T1000 (cell line): ENCODE data around the gene ELOVL1.
"Not testable (repeated sequence)": the region's sequence is repeated elsewhere in the genome, so short reads cannot be mapped to it uniquely, and the experiment has no call there.

ENCODE experiments used
- DNase-seq: peaks from one replicate; lab custom pipeline; 2025; ENCODE audit warnings: mixed read lengths; lab: John Stamatoyannopoulos, UW

The ELOVL1 gene

DNA sequence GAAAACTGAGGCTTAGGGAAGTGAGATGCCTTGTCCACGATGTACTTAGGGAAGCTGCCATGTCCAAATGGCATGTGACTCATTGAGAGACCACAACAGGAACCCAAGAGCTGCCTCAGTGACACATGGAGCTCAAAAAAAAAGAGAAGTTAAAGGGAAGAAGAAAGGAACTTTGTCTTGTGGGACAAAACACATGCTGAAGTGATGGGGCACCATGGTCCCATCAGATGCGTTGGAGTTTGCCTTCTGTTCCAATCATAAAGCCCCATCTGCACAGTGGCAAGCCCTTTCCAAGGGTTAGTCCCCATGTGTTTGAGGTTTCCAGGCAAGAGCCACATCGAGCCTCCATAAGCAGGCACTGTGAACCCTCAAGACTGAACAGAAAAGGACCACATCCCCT is 13.8 kb upstream of the ELOVL1 start:
- DNase-seq, result no peak

DNA sequence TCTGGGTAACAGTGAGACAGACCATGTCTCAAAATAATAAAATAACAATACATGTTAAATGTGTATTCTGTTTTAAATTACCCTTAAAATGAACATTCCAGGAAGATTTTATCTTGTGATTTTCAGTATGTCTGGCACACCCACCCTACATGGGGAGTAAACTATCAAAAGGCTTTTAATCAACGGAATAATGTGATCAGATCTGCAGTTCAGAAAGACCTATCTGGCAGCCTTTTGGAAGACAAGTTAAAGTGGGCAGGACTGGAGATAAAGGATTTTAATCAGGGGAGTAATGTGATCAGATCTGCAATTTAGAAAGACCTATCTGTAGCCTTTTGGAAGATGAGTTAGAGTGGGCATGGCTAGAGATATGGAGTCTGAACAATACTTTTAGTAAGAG is 11.7 kb upstream of the ELOVL1 start:
- DNase-seq, result no peak

DNA sequence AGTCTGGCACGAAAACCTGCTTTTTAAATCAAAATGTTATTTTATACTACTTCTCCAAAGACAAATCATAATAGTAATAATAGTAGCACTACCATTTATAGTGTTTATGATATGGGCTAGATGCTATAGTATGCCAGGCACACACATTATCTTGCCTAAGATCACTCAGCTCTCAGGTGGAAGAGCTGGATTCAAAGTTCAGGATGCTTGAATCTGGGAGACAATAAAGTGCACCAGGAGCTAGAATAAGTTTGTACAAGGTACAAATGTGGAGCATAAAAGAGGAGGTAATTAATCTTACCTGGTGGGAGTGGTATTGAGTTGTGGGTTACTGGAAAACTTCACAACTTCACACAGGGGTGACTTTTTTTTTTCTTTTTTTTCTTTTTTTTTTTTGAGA is 10.0 kb upstream of the ELOVL1 start:
- DNase-seq, result no peak

DNA sequence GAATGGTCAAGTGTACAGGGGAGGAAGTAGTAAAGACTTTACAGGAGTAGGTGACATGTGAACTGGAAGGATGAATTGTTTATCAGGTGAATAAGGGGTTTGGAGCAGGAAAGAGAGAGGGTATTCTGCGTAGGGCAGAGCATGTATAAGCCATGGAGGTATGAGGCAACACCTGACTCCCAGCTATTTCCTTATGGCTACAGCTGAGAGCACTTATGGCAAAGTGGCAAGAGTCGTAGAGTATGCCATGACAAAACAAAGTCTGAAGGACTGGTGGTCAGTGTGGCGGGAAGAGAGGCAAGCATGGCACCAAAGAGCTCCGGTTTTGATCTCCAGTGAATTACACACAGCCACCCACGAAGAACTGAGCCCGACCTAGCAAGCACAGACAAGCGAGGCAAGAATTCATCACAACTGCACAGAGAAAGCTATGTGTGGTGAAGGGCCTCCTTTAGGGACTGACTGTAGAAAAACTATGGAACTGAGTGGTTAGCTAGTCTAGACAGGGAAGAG is 9.0 kb upstream of the ELOVL1 start:
- no peak for DNase-seq

DNA sequence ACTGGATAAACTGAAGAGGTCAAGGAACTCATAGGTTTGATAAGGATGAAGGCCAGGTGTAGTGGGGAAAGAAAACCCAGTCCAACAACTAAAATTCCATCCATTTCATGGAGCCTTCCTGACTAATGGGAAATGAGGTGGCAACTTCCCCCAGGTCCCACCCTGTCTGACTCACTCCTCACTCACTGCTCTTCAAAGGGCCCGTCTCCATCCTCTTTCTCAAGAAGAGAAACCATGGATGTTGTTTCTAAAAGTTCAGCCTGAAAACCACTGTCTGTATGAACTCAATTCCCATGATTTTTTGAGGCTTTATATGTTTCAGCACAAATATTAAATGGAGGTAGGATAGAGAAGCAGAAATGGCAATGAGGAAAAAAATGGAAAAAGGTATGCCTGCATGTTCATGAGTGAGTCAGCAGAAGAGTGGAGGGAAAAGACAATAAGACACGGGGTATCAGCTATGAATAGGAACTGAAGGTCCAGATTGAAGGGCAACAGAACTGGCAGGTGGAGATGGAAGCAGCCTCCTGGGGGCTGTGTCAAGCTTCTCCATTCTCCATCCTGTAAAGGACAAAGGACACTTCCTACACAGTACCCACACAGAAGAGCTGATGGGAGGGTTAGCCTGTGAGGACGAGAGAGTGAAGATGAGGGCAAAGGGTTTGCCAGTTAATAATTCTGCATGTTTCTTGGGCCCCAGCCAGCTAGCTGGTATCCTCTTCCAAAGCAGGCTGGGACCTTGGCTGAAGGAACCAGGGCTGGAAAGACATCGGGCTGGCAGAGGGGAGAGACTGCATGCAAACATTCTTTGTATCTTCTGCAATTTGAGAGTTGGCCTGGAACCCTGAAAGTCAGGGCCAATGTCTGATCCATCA is 5.5 kb upstream of the ELOVL1 start:
- peak; percentile 34 for DNase-seq

DNA sequence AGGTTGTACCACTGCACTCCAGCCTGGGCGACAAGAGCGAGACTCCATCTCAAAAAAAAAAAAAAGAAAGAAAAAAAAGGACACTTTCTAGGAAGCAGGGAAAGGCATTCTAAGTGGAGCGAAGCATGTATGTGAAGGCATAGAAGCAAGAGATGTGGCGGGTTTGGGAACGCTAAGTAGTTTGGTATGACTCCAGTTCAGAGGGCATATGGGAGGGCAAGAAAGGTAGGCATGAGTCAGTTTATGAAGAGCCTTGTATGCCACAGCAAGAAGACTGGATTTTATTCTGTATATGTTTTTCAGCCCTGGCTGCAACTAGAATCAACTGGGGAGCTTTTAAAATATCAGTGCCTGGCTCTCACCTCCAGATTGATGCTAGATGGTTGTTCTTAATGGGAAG is 4.4 kb upstream of the ELOVL1 start:
- no peak for DNase-seq

DNA sequence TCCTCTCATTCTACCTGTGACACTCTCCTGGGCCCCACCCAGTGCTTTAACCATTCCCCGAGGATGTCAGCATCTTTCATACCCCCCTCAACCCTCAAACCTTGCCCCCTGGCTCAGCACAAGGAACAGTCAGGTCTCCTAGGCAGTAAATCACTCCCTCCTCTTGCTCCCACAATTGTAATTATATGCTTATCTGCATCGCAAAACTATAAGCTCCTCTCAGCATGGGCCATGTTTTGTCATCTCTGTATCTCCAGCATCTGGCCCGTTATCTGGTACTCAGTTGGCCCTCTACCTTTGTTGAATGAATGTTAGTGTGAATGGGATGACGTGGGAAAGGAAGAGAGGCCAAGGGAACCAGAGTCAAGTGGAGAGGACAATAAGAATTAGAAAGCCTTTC is 2.8 kb upstream of the ELOVL1 start:
- DNase-seq, result no peak

DNA sequence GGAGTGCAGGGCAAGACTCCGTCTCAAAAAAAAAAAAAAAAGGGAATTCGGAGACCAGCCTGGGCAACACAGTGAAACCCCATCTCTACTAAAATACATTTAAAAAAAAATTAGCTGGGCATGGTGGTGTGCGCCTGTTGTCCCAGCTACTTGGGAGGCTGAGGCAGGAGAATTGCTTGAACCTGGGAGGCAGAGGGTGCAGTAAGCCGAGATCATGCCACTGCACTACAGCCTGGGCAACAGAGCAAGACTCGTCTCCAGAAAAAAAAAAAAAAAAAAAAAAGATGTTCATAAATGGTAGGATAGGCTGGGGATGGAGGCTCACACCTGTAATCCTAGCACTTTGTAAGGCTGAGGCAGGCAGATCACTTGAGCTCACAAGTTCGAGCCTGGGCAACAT is 2.0 kb upstream of the ELOVL1 start:
- DNase-seq, result not testable (repeated sequence)

DNA sequence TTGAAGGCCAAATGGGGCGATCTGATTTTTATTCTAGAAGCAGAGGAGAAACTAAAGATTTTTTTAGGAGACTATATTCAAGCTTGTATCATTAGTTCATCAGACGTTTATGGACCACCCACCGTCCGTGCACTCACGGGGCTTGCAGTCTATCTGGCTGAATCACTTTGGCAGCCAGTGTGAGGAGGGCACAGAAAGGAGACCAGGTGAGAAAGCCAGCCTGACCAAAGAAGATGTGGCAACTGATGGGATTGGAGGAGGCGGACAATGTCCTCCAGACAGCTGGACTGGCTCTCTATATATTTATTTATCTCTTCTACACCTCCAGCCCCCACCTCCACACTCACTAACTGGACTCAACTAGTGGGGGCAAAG is 822 bp upstream of the ELOVL1 start:
- no peak for DNase-seq

DNA sequence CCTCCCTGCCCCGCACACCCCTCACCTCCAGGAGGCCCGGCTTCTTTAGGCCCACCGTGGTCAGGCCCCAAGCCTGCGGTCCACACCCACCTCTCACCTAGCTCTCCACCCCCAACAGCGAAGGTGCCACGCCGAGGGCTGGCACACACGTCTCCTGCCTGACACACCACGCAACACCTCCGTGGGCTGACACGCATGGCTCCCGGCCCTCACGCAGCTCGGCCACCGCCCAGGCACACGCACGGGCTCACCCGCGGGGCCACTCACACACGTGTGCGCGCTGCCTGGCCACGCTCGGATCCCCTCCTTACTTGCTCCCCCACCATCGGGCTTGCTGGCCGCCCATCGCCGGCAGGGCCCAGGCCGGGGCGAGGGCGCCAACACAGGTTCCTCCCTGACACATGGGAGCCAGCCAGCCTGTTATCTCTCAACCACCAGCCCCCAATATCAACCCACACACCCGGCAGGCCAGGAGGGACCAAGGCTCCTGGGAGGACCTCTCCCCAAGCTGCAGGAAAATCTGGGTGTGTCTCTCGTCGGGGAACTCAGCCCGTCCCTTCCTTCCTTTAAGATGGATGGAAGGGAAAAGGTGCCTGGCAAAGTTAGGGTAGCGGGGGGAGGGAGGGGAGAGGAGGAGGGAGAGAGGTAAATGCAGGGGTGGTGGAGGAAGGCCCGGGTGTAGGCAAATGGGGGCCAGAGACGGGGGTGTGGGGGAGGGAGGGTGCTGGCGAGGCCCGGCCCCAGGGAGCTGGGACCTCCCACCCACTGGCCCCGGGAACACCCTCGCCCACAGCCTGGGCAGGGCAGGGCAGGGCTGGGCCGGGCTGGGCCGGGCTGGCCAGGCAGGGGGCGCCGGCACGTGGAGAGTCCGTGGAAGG is 546 bp downstream of the ELOVL1 start:
- DNase-seq, result no peak

DNA sequence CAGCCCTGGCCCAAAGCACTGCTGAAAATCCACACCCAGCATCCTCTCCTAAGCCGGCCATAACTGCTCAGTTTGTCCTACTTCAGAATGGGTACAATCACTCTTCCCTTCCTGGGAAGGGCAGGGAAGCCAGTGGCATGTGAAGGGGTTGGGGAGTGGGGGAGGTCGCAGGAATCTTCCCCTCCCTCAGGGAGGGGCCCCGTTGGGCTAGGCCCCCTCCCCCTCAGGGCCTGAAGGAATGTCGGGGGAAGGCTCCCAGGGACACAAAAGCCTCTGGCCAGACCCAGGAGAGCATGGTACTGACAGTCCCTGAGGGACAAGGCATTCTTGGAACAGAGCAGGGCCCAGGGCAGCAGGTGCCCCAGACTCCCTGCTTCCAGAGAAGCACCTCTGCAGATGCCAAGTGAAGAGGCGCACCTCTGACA is 1.2 kb downstream of the ELOVL1 start:
- no peak for DNase-seq

DNA sequence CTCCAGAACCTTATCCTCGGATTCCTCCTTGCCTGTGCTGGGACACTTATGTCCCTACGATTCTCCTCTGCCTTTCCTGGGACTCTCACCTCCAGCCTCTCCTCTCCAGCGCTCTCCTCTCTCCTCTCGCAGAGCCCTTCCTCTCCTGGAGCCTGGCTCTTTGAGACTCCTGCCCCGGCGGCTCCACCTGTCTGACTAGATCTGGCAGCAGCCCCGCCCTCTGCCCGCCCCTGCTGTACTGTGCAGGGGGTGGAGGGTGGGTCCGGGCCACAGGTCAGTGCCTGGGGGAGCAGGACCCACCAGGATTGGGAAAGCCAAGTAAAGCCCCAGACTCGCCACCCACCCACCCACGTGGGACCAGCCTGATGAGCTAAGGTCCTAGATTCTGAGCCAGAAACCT is 1.6 kb downstream of the ELOVL1 start:
- no peak for DNase-seq

DNA sequence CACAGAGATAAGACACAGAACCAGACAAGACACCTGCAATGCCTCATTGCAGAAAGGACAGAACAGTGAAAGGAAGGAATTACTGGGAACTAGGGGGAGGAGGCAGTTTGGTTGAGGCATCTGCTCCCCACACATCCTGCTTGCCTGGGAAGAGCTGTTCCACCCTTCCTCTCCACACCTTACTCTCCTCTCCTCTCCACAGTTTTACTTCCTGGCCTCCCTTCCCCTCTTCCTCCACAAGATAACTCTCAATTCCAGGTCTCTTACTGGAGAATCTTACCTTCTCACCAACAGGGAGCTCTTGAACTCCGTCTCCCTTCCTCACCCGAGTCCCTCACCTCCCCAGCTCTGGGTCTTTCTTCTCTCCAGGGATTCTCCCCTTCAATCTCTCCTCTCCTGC is 2.1 kb downstream of the ELOVL1 start:
- DNase-seq, result no peak

DNA sequence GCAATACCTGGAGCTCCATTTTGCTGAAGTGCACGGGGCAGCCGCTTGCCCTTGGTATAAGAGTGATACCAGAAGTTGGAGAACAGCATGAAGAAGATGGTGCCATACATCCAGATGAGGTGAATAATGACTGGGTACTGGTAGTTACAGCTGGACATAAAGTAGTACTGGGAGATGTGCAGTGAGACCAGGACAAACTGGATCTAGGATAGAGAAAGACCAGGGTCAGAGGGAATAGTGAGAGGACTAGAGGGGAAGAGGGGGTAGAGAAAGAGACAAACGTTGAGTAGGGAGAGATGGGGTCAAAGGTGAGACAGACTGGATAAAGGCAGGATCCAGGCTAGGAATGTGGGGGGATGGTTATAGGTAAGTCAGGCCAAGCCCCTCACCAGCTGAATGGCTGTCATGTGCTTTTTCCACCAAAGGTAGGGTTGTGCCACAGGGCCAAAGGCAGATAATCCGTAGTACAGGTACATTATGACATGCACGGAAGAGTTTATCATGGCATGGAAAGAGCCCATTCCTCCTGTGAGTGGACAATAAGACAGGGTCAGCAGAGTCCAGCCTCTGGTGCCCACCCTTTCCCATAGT is 3.8 kb downstream of the ELOVL1 start:
- DNase-seq, result no peak

DNA sequence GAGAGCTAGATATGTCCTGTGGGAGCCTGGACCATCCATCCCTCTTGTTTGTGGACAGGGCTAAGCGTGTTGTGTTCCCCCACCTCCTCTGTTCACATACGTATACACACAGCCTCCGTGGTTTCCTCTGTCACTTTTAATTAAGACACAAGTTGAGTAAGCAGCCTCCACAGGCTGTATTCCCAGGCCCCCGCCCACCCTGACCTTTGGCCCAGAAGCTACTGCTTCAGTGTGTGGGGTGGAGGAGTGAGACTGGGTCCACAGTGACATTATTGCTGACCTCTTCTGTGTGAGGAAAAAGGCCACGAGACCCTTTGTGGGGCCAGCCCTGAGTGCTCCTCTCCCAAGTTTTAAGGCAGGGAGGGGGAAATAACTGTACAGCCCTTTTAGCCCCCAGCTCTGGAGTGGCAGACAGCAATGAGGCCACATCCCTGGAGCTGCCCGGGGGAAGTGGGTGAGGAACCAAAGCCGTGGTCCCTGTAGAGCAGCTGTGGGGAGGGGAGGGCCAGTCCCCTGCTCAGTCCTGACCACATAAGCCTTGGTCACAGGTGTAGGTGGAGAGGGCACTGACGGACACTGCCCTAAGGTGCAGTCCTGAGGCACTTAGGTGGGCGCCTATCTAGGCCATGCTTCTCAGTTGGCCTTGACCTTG is 4.4 kb downstream of the ELOVL1 start:
- no peak for DNase-seq

DNA sequence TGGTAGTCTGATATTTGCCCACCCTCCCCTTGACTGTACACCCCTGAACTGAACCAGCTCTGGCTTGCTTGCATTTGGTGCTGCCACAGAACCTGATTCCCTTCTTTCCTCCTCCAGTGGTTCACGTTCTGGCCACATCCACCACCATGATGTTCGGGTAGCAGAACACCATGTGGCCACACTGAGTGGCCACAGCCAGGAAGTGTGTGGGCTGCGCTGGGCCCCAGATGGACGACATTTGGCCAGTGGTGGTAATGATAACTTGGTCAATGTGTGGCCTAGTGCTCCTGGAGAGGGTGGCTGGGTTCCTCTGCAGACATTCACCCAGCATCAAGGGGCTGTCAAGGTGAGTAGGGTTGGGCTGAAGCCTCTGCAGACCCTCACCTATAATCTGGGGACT is 7.2 kb downstream of the ELOVL1 start:
- DNase-seq, result no peak

DNA sequence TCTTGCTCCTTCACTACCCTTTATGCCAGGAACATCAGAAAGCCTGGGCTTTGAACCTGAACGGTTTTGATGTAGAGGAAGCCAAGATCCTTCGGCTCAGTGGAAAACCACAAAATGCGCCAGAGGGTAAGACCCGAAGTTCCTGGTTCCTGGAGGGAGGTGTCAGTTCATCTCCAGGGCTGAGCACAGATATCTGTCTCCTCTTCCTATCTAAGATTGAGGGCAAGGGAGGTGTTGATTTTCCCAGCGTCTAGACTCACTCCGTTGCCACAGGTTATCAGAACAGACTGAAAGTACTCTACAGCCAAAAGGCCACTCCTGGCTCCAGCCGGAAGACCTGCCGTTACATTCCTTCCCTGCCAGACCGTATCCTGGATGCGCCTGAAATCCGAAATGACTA is 8.1 kb downstream of the ELOVL1 start:
- DNase-seq, result no peak

DNA sequence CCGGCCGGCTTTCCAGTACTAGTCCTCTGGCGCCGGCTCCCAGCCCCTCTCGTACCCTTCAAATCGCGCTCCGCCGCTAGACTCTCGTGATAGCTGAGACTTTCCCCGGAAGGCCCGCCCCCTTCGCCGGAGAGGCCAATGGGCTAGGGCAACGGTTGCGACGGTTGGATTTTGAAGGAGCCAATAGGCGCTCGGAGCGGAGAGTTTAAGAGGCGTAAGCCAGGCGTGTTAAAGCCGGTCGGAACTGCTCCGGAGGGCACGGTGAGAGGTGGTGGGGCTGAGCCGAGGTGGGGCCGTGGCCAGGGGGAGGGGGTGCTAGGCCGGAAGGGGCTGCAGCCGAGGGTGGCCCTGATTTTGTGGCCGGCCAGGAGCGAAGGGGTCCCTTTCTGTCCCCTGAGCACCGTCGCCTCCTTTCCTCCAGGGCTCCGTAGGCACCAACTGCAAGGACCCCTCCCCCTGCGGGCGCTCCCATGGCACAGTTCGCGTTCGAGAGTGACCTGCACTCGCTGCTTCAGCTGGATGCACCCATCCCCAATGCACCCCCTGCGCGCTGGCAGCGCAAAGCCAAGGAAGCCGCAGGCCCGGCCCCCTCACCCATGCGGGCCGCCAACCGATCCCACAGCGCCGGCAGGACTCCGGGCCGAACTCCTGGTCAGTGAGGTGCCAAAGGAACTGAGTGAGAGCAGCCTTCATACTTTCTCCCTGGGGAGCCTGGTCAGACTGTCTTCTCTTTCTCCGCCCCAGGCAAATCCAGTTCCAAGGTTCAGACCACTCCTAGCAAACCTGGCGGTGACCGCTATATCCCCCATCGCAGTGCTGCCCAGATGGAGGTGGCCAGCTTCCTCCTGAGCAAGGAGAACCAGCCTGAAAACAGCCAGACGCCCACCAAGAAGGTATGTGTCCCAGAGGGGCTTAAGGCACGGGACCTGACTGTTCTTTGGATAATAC is 8.8 kb downstream of the ELOVL1 start, which contains the start of gene CDC20:
CDC20 (plus strand) TSS at position 236 of the 948 bp plus-strand sequence; CDS start at position 471, 235 bp downstream.
- peak; percentile 99 for DNase-seq

DNA sequence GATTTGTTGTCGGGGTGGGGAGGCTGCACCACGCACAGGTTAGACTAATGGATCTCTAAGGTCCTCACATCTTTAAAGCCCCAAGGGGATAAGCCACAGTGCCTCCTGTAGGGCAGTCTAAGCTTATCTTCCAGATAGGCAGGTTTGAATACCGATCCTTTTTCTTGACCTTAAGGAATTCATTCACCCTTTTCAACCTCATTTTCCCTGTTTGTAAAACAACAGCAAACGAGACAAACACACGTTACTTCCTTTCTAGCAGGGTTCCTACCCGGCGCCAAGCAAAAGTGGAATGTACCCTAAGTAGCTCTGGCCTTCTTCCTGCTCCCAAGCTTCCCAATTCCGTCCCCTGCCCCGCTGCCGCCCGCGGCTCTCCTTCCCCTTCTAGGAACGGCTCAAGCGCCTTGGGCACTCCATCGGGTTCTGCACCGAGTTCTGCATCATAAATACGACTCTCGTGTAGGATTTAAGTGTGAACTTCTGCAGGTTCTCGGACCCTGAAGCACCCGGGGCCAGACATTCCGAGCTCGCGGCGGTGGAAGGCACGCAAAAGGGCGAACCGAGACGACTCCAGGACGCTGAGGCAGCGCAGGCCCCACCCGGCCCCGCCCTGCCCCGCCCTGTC is 9.6 kb downstream of the ELOVL1 start:
- no peak for DNase-seq

DNA sequence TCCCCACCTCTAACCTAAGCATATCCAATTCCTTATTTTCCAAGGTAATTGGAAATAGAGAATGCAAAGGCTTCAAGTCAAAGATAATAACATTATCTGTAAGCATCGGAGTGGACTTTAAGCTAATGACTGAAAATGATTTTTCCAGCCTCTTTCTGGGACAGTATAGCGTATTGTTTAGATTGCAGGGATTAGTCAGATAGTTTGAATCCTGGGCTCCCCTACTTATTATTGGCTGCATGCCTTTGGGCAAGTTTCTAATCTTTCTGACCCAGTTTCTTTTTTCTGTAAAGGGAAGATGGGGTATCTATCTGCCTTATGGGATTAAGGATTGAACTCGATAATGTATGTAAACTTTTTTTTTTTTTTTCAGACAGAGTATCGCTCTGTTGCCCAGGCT is 10.6 kb downstream of the ELOVL1 start:
- DNase-seq, result no peak
